Measurements from ENCODE around the gene CFAP74.

The CFAP74 gene

GRCh38 chr1:2003541-2004131 lies at the start of gene CFAP74:
Gene CFAP74 (minus strand): TSS chr1:2003786. CDS start chr1:1990956, 12,830 bp downstream.
- DNase-seq, result no peak

- no peak for DNase-seq
These were observed 49.6 kb upstream of the CFAP74 start for GRCh38 chr1:2053217-2053616.

GRCh38 chr1:2052756-2053155 lies 49.2 kb upstream of the CFAP74 start:
- DNase-seq, result no peak

GRCh38 chr1:2052054-2052679 lies 48.6 kb upstream of the CFAP74 start:
- no peak for DNase-seq

- no peak for DNase-seq
These were observed 47.5 kb upstream of the CFAP74 start for GRCh38 chr1:2050793-2051682.

GRCh38 chr1:2050461-2050792 lies 46.8 kb upstream of the CFAP74 start:
- DNase-seq, result no peak

- no peak for DNase-seq
These were observed 46.3 kb upstream of the CFAP74 start, which contains the start of gene PRKCZ for GRCh38 chr1:2049718-2050431. Gene PRKCZ (plus strand): TSS chr1:2050411. CDS start chr1:2050631, 220 bp downstream.

- DNase-seq, result no peak
These were observed 45.7 kb upstream of the CFAP74 start for GRCh38 chr1:2049225-2049717.

GRCh38 chr1:2047749-2048729 lies 44.5 kb upstream of the CFAP74 start:
- DNase-seq, result no peak

GRCh38 chr1:2046953-2047748 lies 43.6 kb upstream of the CFAP74 start:
- DNase-seq, result no peak

- DNase-seq, result no peak
These were observed 42.8 kb upstream of the CFAP74 start for GRCh38 chr1:2046174-2046917.

GRCh38 chr1:2045468-2046173 lies 42.0 kb upstream of the CFAP74 start:
- DNase-seq, result no peak

GRCh38 chr1:2044510-2045319 lies 41.1 kb upstream of the CFAP74 start:
- DNase-seq, result no peak

- no peak for DNase-seq
These were observed 40.3 kb upstream of the CFAP74 start for GRCh38 chr1:2043886-2044285.

GRCh38 chr1:2042830-2043773 lies 39.5 kb upstream of the CFAP74 start:
- DNase-seq, result no peak

GRCh38 chr1:2041887-2042286 lies 38.3 kb upstream of the CFAP74 start:
- DNase-seq, result no peak

GRCh38 chr1:2041305-2041704 lies 37.7 kb upstream of the CFAP74 start:
- no peak for DNase-seq

All from NCI-H2107 (cell line).